ENCODE measurements around the gene PSME3.

DNA sequence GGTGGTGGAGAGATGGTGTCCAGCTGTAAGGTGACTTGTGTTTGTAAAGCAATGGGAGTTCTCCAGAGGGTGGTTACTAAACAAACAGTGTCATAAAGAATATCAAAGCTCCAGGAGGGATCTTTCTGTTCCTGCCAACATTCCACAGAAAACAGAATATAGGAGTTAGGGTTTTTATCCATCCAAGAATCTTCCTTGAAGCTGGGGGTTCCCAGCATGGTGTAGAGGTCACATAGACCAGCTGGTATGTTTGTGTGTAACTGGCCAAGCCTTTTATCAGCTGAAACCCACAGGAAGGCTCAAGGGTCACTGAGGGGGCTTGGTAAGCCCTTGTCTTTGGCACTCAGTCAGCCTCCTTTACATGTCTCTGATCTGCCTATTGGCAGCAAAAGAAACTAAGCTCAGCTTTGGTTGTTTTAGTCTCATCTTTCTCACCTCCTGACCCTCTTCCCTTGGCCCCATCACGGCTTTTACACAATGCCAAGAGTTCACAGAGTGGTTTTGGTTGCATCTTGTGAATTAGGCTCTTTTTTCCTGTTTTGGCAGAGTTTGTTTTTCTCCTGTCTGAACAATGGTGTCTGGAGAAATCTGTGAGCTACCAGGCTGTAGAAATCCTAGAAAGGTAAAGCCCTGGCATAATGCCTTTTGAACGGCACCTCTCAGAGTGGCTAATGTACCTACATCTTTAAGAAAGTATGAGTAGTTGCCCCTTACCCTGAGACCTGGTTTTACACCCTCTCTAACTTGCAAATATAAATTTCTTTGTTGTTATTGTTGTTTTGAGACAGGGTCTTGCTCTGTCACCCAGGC is 29.9 kb upstream of the PSME3 start:
- TF ChIP-seq, protein P1, sequence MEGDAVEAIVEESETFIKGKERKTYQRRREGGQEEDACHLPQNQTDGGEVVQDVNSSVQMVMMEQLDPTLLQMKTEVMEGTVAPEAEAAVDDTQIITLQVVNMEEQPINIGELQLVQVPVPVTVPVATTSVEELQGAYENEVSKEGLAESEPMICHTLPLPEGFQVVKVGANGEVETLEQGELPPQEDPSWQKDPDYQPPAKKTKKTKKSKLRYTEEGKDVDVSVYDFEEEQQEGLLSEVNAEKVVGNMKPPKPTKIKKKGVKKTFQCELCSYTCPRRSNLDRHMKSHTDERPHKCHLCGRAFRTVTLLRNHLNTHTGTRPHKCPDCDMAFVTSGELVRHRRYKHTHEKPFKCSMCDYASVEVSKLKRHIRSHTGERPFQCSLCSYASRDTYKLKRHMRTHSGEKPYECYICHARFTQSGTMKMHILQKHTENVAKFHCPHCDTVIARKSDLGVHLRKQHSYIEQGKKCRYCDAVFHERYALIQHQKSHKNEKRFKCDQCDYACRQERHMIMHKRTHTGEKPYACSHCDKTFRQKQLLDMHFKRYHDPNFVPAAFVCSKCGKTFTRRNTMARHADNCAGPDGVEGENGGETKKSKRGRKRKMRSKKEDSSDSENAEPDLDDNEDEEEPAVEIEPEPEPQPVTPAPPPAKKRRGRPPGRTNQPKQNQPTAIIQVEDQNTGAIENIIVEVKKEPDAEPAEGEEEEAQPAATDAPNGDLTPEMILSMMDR (IDR thresholded peaks at IDR 0.05), result no peak
- TF ChIP-seq POLR2A (IDR thresholded peaks at IDR 0.05), result no peak
